Ovary (tissue), 3 donors: ENCODE data around the gene NR2F1.

ENCODE experiments used
- CTCF ChIP-seq, 3 donors: fragments of 450-650 bp in 2 of 3; fragments of 200-600 bp in 1 of 3; IDR thresholded peaks; one replicate each; pipeline versions ENCODE4 v1.5.1 to v1.8.0; 2016 to 2022; ENCODE audit warnings: antibody characterized with exemption in 3 of 3, mild to moderate bottlenecking in 1 of 3
- EP300 ChIP-seq: sonication (generic); formaldehyde crosslinking; IDR thresholded peaks from one replicate; pipeline ENCODE4 v1.6.1; 2017; ENCODE audit warnings: antibody characterized with exemption
- POLR2A ChIP-seq: fragments of 450-650 bp; IDR thresholded peaks from one replicate; pipeline ENCODE4 v1.6.1; 2017; ENCODE audit warnings: antibody characterized with exemption, mild to moderate bottlenecking, moderate library complexity
- donor health status: DM: no; HTN: no; CAD: no.

- TF ChIP-seq CTCF (IDR thresholded peaks at IDR 0.05) (no peak), EP300 (no peak), POLR2A (no peak)
Observed at GRCh38 chr5:93580063-93580926, 2.7 kb upstream of the NR2F1 start.
